HCT116 (cell line): Measurements from ENCODE around the gene PLAGL2.

Experiments
- CEBPB ChIP-seq: IDR thresholded peaks from 2 replicates; pipeline ENCODE4 v1.6.1; 2012; ENCODE audit warnings: low read depth
- CTCF ChIP-seq, 3 experiments: fragments of 200-600 bp in 1 of 3; sonication (generic) in 1 of 3; IDR thresholded peaks in 2 of 3; conservative IDR thresholded peaks in 1 of 3; 2 replicates each; pipeline ENCODE4 v1.5.1; 2012 to 2017; ENCODE audit warnings: low read depth in 2 of 3, low read length in 2 of 3, antibody characterized with exemption in 1 of 3, borderline replicate concordance in 1 of 3, control low read depth in 1 of 3, mild to moderate bottlenecking in 1 of 3, mixed read lengths in 1 of 3, mixed run types in 1 of 3, moderate library complexity in 1 of 3; ENCODE audit not compliant: insufficient read depth in 1 of 3
- JUND ChIP-seq: IDR thresholded peaks from 2 replicates; pipeline ENCODE4 v1.6.1; 2012
- MAX ChIP-seq: IDR thresholded peaks from 2 replicates; pipeline ENCODE4 v1.6.1; 2012
- POLR2A ChIP-seq: IDR thresholded peaks from 2 replicates; pipeline ENCODE4 v1.7.0; 2011; ENCODE audit warnings: borderline replicate concordance; ENCODE audit not compliant: insufficient read depth, insufficient read length; ENCODE audit errors: extremely low read depth
- POLR2AphosphoS5 ChIP-seq: IDR thresholded peaks from 2 replicates; pipeline ENCODE4 v1.6.1; 2011; ENCODE audit warnings: mild to moderate bottlenecking, low read depth, low read length, moderate library complexity
- RAD21 ChIP-seq: IDR thresholded peaks from 2 replicates; pipeline ENCODE4 v1.6.1; 2012; ENCODE audit warnings: low read depth, mild to moderate bottlenecking
- REST ChIP-seq: IDR thresholded peaks from 2 replicates; pipeline ENCODE4 v1.6.1; 2012; ENCODE audit warnings: low read depth
- SIN3A ChIP-seq: IDR thresholded peaks from 2 replicates; pipeline ENCODE4 v1.6.1; 2012; ENCODE audit warnings: low read depth
- YY1 ChIP-seq: IDR thresholded peaks from 2 replicates; pipeline ENCODE4 v1.6.1; 2011; ENCODE audit warnings: low read length, low read depth, moderate library complexity, mild to moderate bottlenecking; ENCODE audit not compliant: insufficient replicate concordance; ENCODE audit errors: extremely low read depth
- ZBTB33 ChIP-seq: IDR thresholded peaks from 2 replicates; pipeline ENCODE4 v1.6.1; 2011; ENCODE audit warnings: mild to moderate bottlenecking, low read length, moderate library complexity; ENCODE audit not compliant: insufficient replicate concordance; ENCODE audit errors: extremely low read depth
- ZNF274 ChIP-seq: fragments of 200-500 bp; sonication (Bioruptor generic); IDR thresholded peaks from 2 replicates; pipeline ENCODE4 v1.6.1; 2014; ENCODE audit warnings: mild to moderate bottlenecking, low read depth, low read length, inconsistent platforms

- TF ChIP-seq JUND: no peak
- TF ChIP-seq CTCF (IDR thresholded peaks at IDR 0.05 in 2 of 3, conservative IDR thresholded peaks at IDR 0.05 in 1 of 3; ENCODE audit: borderline replicate concordance in 1 of 3, insufficient read depth in 1 of 3, low read depth in 2 of 3, low read length in 2 of 3): no peak
- no peak for TF ChIP-seq MAX
- TF ChIP-seq YY1: no peak
- TF ChIP-seq CEBPB: no peak
- no peak for TF ChIP-seq ZBTB33
- no peak for TF ChIP-seq POLR2A
- TF ChIP-seq ZNF274: no peak
- TF ChIP-seq SIN3A: no peak
- TF ChIP-seq REST: no peak
- TF ChIP-seq RAD21: no peak
- no peak for TF ChIP-seq POLR2AphosphoS5
Measured at GRCh38 chr20:32244959-32245358, 37.4 kb upstream of the PLAGL2 start.
